T1000 (cell line): ENCODE data around the gene POLG.

Experiments
- DNase-seq: peaks from one replicate; lab custom pipeline; 2025; ENCODE audit warnings: mixed read lengths; lab: John Stamatoyannopoulos, UW

Gene POLG

DNA sequence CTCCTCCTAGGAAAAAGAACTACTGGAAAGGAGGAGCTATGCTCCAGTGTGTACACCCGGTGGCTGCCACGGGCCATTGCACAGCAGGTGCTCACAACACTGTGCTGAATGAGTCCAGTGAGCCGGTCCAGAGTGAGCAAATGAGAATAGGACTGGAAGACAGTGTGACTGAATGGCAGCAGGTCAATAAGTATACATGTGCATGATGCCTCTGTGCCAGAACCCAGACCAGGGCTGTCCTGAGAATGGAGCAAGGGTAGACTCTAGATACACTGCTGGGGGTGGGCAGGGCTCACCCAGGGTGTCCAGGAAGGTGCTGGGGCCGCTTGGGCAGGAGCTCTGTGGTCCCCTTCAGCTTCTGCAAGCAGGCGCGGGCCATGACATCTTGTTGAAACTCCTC is 8.3 kb downstream of the POLG start:
- DNase-seq, result no peak

DNA sequence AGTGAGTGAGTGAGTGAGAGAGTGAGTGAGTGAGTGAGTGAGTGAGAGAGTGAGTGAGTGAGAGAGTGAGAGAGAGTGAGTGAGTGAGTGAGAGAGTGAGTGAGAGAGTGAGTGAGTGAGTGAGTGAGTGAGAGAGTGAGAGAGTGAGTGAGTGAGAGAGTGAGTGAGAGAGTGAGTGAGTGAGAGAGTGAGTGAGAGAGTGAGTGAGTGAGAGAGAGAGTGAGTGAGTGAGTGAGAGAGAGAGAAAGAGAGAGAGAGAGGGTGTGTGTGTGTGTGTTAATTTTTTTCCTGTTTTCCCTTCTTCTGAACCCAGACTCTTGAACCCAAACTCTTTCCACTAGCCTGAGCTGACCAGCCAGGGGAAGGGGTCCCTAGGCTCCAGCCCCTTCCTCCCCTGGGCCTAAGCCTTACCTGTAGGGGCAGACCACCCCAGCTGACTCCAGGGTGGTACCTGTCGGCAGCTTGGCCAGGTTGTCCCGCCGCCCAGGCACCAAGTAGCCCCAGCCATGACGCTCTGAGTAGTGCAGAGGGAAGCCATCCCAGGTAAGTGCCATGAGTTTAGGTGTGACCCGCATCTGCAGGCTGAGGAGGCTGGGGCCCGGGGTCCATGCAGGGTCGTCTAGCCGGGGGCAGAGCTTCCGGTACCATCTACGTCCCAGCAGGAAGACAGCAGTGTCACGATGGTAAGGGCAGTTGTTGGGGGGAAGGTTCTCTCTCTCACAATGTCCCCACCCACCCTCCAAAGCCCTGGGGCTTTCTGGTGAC is 9.4 kb downstream of the POLG start:
- DNase-seq, result no peak

DNA sequence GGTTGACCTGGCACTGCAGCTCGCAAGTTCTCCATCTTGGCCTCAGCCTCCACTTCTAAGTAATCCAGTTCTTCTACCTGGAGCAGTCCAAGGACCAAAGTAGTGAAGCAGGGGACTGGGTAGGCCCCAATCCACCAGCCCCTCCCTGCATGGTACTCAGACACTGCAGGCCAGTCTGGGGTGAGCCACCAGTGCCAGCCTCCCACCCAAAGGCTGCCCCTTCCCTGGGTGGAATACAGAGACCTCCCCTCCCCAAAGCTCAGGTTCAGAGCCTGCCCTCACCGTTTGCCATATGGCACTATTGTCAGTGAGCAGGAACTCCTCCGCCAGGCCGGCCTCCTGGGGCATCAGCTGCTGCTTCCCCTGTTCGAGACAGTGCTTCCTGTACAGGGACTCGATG is 10.8 kb downstream of the POLG start:
- DNase-seq, result no peak

DNA sequence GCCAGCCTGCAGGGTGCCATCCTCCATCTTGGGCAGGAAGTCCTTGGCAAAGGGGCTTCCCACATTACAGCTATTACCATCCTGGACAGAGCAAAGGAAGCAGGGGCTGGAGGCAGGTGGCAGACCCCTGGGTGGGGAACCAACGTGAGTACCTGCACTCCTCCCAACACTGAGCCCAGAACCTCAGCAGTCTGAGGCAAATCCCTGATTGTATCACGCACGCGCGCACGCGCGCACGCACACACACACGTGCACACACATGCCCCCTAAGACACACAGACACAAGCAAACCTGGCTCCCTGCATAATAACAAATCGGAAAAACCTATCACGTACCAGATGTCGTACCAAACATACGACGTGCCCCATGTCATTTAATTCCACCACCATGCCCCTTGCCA is 11.8 kb downstream of the POLG start:
- no peak for DNase-seq

DNA sequence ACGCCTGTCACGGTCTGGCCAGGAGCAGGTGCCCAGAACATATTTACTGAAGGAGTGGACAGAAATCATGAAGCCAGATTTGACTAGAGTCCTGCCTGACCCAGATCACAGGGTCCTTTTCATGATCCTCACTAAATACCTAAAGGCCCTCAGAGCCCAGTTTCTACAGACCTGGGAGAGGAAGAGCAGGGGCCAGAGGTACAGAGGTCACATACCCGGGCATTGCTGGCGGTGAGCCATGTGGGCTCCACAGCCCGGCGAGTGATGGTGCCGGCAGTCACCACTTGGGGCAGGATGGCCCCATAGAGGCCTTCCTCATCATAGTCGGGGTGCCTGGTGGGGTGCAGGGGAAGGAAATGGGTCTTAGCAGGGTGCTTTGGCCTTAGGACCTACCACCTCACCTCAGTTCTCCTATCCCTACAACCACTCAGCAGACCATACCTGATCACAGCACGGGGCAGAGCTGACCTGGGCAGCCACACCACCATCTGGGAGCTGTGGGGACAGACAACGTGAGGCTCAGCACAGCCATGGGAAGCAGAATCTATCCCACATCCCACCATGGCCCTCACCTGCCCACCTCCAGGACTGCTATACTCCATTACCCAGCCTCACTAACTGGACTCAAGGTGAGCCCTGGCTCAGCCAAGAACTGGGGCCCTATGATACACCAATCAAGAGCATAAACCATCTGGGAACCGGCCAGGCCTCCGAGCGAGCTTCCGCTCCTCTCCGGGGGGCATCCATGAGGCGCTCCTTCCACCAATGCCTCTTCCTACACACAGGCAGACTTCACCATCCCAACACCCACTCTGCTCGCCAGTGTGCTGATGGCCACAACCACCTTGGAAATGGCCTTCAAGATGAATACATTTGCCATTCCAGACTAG is 12.9 kb downstream of the POLG start:
- no peak for DNase-seq

DNA sequence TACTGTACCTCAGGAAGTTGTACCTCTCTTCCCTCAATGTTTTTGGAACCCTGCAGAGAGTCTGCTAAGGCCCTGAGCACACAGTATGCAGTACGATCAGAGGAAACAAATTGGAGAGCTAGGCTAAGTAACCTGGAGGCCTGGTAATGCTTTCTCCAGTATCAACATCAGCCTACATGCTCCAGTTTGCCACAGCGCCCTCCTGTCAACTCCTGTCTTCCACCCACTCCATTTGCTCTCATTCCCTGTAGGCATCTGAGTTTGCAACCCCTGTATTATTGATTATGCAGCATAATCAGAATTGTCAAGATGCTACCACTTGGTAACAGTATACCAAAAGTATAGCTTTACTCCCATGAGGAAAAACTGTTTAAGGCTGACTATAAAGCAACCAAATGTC is 14.4 kb downstream of the POLG start:
- no peak for DNase-seq

DNA sequence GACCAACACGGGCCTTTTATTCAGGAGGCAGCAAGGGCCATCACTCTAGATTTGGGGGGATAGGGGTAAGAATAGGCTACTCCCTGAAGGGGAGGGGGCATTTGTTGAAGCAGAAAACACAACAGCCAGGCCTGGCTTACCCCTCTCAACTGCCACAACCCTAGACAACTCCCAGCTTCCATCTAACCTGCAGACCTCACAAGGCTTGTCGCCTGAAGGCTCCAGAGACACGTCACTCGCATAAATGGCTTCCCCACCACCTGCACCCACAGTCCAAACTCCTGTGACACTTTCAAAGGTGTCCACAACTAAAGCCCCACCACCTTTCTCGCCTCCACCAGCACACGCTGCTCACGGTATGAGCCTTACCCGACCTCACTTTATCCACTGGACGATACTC is 14.9 kb downstream of the POLG start:
- DNase-seq, result no peak

DNA sequence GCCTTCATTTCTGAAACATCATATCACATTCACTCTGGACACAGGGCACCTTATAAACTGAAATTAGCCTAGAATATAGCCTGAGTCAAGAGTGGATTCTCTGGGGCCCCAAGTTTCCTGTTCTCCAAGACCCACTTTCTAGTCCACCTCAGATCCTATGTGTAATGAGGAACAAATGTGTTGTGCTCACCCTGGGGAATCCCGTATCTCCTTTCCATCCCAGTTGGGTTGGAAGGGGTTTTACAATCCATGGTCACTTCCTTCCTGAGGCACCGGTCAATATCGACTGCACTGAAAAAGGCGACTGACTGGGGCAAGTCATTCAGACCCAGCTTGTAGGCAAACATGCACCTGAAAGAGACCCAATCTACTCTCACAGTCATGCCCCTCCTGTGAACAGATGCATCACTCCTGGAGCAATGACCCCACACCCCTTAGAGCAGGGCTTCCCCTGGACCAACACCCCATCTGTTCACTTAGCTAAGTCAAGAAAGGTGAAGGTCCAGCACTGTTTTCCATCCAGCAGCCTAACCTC is 17.4 kb downstream of the POLG start:
- no peak for DNase-seq

DNA sequence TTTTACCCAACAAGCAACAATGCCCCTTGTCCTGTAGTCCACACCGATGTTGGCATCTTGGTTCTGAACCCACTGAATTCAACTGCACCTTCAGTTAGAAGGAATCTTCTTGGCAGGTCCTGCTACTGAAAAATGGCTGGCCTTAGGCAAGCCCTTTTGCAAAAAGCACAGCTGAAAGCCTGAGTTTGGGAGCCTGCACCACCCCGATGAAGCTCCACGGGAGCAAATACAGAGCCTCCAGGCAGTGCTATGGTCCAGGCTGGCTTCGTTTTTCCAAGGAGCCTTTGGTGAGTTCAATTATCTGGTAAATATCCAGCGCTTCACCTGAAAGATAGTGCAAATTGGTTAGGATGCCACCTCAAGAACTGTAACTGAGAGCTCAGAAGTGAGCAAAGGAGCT is 18.1 kb downstream of the POLG start:
- DNase-seq, result no peak

DNA sequence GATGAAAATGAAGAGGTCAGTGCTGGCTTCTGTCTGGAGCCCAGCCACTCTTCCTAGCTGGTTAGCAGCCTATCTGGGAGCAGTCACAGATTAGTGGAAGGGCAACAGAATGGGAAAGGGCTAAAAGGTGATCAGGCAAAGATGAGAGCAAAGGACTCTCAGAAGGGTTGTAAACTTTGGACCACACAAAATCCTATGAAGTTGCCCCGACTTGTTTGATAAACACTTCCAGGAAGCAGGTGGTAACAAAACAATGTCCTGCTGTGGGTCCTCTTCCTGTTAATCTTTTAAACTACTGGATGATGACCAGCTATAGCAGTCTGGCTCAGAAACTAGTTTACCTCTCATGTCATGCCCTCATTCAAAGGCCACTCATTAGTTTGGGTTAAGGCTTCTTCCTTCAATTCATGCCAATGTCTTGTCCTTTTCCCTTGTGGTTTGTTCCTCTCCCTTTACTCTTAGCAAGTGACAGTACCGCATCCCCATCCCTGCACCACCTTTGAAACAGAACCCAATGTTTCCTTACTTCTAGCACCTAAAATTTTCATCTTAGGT is 19.2 kb downstream of the POLG start:
- no peak for DNase-seq

DNA sequence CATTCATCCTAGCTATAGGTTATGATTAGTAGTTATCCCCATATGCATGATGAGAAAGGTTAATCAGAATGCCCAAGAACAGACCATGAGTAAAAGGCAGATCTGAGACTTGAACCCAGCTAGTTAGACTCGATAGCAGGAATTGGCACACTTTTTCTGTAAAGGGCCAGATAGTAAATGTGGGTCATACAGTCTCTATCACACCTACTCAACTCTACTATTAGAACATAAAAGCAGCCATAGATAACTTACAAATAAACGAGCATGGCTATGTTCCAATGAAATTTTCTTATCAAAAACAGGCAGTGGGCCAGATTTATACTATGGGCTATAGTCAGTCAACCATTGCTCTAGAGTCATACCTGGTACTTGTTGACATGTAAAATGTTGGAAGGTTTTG is 24.6 kb downstream of the POLG start:
- no peak for DNase-seq

DNA sequence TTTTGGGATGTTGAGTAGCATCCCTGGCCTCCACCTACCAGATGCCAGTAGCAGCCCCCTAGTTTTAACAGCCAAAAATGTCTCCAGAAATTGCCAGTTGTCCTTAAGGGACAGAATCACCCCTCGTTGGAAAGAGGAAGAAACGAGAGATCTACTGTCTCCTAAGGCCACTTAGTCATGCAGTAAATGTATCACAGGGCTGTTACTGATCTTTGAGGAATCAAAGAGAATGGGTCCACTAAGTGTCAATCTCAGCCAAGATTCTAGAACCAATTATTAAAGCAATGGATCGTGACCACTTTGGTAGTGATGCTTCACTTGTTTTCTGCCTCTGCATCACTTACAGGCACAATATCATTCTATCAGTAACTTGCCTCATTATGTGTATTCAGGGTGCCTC is 26.4 kb downstream of the POLG start:
- no peak for DNase-seq

DNA sequence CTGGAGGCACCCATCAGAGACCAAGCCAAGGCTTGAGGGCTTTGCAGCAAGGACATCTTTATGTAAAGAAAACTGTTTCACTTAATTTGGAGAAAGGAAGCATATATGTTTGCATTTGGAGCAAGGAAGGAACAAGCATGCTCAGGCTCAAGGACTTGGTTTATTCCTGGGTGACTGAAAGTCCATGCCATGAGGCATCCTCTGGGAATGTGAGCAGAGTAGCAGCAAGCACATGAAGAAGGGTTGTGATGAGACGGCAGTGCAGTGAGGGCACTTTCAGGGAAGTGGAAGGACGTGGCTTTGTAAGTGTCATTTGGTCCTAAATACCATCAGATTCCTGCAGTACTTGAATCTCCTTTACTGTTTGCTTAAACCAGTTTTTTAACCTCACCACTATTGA is 26.8 kb downstream of the POLG start:
- DNase-seq, result no peak

DNA sequence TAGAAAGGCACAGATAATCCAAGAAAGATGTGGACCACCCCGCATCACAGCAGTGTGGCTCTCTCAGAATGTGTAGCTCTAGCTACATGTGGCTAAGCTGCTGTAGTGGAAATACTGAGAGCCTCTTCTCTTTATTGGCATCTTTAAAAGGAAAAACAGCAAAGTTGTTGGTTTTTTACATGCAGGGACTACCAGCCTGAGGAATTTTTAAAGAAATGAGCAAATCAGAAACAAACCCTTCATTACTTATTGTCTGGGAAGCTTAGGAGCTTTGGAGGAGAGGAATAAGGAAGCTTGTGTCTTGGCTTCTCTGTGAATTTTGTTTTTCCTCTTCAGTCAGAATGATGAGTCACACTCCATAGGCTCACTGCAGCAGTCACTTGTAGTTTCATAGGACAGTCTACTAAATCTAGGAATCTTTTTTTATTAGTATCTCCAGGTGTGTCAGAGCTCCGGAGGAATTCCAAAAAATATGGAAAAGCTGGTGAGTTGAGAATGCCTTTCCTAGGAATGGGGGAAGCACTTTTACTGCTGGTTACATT is 27.5 kb downstream of the POLG start:
- no peak for DNase-seq

DNA sequence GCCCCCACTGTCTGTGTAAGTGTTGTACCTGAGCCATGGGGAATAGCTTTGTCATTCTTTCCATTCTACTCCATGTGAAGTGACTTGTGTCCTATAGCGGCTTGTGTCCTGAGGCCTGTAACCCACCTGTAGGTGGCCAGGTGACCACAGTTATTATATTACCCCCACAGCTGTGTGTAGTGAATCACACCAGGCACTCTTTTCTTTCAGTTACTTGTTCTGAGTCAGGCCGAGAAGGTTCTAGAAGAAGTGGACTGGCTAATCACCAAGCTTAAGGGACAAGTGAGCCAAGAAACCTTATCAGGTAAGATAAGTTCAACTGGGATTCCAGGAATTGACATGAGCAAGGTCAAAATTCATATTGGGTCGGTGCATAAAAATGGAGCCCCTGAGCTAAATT is 29.2 kb downstream of the POLG start:
- no peak for DNase-seq

DNA sequence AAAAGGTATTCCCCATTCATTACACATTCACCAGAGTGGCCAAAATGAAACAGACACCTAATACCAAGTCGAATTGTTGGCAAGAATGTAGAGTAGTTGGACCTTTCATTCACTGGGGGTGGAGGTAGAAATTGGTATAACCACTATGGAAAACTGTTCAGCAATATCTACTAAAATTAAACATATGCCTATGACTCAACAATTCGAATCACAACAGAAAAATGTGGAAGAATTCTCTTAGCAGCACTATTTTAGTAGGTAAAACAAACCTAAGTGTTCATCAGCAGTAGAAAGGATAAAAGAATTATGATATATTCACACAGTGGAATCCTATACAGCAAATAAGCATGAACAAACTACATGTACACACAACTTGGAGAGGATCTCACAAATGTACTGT is 30.6 kb downstream of the POLG start:
- no peak for DNase-seq

DNA sequence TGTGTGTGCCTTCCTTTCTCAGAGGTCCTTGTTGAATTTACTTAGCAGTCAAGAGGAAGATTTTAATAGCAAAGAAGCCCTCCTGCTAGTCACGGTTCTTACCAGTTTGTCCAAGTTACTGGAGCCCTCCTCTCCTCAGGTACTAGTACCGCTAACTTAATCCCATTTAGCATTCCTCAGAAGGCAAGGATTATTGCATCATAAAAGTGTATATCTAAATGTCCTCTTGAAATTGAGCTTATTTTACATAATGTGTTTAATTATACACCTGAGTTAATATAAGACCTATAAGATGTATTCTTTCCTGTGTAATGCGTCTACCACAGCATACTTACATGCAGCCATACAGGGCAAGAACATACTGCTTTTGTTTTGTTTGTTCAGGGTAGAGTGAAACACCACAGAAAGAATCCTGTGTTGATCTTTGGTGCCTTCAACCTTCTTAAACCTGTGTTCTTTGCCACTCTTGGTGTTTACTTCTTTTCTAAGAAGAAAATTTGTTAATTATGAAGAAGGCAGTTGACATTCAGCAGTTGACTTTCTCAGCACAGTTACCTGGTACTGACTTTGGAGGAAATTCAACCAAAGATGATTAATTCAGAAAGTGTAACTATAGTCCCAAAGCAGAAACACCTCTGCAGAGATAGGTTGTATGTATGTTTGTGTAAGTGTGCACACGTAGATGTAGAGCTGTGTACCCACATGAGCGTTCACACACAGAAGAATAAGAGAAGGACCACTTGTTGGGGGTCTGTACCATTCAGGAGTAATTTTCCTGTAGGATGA is 33.1 kb downstream of the POLG start:
- no peak for DNase-seq

DNA sequence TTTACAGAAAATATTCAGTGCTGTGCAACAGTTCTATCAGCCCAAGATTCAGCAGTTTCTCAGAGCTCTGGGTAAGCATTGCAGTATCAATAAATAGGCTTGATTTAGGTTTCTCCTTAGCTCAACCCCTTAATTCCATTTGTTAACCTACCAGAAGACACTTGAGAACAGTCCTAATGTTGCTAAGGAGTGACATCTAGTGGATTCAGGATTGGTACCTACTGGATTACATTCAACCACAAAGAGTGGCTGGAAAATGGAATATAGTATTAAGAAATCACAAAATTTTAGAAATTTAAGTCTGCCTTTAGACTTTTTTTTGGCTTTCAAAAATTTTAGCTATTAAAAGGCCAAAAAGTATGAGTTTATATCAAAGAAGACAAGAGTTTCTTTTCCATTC is 34.7 kb downstream of the POLG start:
- DNase-seq, result no peak

DNA sequence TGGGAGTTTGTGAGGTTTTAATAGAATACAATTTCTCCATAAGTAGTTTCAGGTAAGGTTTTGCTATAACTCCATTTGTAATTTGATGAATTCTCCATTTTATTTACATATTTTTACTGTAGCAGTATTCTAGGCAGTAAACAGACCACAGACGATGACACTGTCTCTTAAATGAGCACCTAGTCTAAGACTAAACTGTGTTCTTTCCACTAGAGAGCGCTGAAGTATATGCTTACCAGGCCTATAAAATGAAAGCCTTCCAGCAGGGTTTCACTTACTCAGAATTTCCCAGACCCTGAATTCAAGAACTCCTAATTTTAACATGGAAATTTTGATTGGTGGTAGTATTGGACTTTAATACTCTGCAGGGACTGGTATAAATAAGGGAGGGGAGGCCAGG is 41.6 kb downstream of the POLG start:
- no peak for DNase-seq

DNA sequence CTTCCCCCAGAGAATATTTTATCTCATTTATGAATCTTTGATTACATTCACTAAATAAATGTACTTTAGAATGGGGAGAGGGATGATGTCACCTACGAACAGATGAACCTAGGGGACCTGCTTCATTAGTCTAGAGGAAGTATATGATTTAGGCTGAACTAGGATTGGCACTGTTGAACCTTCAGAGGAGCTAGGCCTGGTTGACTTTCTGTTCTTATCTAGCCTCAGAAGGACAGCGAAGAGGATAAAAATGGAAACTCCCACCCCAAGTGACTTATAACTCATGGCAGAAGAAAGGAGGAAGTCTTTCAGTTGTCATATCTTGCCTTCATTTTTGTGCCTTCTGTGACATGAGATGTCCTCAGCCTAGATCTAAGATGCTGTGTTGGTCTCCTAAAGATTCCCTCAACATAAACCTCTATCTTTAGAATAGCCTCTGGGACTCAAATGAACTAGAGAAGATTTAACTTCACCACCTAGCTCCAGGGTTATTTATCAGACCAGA is 42.6 kb downstream of the POLG start:
- DNase-seq, result no peak

DNA sequence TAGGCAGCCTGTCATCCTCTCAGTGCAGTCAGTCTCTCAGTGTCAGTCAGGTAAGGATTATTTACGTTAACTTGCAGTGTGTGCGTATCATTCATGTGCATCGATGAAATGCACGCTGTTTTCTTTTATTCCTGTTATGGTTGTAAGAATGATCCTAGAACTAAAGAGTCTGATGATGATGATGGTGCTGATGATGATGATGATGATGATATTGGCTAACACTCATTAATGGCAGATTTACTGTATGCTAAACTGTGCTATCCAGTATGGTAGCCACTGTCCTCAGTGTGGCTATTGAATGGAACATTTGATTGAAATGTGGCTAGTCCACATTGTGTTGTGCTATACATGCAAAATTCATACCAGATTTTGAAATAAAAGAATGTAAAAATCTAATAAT is 51.4 kb downstream of the POLG start:
- no peak for DNase-seq

DNA sequence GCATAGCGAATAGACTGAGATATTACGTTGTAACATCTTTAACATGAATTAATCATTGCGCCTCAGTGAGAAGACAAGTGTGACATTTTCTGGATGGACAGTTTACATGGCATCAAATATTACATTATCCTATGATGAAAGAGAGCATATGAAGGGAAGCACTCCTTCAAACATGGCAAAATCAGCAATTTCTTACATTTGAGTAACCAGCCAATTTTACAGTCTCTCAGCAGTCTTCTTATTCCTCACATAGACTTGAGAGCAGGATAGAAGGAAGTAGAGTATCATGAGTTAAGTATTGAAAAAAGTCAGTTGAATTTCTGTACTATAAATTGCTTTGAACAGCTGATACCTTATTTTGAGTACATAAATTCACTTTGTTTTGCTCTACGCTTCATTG is 52.0 kb downstream of the POLG start:
- no peak for DNase-seq
